Inferior parietal cortex (tissue), 1 donor: ENCODE data around the gene PLCB1.

Experiments used
- DNase-seq: peaks from one replicate; pipeline ENCODE4 v3.0.0-alpha.2; 2016; ENCODE audit errors: extremely low spot score

PLCB1 gene

DNA sequence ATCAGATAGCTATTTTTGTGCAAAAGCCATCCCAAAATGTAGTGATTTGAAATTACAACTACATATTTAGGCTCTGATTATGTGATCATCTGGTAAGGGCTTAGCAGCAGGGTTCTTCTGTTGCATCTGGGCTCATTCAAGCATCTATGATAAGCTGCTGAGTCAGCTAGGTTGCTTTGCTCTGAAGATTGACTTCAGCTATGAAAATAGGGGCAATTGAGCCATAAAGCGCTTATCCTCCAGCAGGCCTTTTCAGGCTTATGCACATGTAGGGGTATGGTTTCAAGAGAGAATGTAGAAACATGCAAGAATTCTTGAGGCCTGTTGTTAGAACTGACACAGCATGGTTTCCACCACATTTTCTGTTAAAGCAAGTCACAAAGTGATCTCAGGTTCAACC lies 114.1 kb downstream of the PLCB1 start:
- no peak for DNase-seq

- no peak for DNase-seq
These were observed 114.7 kb downstream of the PLCB1 start for GRCh38 chr20:8246716-8247115.

DNA sequence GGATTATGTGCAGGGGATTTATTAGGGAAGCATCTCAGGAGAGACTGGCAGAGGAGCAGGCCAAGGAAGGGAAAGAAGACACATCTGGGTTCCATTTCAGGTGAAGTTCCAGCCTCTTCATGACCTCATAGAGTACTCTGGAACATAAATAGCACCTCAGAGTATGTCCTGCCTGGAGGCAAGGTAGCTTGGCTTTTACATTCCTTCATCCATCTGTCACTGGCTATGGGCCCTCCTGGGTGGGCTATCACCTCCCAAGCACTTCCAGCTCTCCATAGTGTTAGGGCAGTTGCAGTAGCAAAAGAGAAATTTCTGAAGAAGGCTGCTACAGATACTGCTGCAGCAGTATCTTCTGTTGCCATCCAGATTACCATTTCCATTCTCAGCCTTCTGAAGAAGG lies 116.0 kb downstream of the PLCB1 start:
- no peak for DNase-seq

DNA sequence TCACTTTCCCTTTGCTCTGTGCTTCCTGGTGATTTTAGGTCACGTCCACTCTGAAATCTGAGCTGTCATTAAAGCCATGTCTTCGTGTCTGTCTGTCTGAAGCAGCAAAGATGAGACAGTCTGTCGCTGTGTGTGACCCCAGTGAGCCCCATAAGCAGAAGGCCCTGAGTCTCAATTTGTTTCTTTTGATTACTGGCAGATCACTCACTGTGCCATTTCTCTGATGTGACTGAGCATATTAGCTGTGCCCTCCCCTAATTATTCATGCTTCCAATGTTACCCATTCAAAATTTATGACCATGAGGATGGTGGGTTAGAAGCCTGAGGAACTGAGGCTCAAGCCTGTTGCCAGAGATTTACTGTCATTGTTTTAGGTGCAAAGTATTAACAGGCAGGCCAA lies 117.6 kb downstream of the PLCB1 start:
- no peak for DNase-seq

- no peak for DNase-seq
These were observed 118.6 kb downstream of the PLCB1 start for GRCh38 chr20:8250539-8251200.

- no peak for DNase-seq
These were observed 119.1 kb downstream of the PLCB1 start for GRCh38 chr20:8251201-8251575.

DNA sequence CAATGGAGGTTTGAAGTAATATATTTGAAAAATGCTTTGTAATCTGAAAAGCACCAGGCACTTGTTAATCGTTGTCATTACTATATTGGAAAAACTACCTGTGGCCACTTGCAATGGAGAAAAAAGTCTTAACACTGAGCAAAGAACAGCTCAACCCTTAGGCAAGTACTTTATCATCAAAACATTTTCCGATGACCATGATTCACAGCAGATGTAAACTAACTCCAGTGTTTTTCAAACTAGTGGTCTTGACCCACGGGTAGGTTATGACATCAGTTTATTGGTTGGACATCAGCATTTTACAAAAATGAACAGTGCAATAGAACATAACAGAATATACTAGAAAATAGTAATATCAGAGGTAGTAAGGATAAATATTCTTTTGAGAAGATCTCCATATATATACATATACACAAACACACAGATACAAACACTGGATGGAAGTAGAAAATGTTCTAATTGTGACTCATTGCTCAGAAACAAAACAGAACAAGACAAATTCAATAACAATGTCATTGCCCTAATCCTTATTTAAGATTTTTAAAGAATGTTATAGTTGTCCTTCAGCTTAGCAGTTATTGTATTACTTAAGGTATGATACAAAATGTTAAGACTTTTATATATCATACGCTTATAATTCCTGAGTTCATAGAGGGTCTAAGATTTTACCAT lies 123.0 kb downstream of the PLCB1 start:
- DNase-seq: no peak

DNA sequence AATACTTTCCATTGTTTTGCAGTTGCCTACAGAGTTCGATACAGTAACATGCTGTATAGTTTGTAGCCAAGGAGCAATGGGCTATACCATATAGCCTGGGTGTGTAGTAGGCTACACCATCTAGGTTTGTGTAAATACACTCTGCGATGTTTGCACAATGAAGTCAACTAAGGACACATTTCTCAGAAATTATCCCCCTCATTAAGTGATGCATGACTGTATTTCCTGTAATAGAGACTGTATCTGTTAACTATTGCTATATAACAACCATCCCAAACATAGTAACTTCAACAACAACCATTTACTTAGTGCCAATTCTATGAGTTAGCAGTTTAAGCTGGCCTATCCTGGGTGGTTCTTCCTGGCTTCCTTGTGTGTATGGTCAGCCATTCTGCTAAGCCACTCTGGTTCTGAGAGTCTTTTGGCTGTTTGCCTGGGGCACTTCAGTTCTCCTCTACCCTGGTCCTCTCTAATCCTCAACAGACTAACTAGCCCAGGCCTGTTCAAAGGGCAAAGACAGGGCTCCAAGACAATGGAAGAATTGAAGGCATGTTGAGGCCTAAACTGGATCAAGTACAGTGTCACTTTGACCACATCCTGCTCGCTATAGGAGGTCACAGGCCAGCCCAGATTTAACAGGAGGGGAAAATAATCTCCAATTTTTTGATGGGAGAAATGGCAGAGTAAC lies 124.0 kb downstream of the PLCB1 start:
- no peak for DNase-seq

- no peak for DNase-seq
These were observed 128.8 kb downstream of the PLCB1 start for GRCh38 chr20:8260837-8261251.

GRCh38 chr20:8262721-8263120 lies 130.7 kb downstream of the PLCB1 start:
- no peak for DNase-seq

DNA sequence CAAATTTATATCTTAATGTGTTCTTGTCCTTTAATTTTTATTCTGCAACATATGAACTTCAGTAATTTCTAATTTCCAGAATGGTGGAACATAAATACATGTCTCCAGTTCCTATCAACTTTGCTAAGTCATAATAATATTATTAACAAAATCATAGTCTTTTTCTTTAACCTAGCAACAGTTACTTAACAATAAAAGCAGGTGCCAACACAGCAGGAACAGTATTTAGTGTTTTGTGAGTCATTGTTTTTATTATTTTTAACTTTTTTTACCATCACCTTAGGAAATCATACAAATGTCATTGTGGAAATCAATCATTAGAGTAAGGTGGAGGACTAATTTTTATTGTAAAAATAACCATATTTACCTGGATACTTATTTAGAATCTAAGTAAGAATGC lies 133.5 kb downstream of the PLCB1 start:
- DNase-seq: no peak

GRCh38 chr20:8267009-8267408 lies 134.9 kb downstream of the PLCB1 start:
- no peak for DNase-seq

DNA sequence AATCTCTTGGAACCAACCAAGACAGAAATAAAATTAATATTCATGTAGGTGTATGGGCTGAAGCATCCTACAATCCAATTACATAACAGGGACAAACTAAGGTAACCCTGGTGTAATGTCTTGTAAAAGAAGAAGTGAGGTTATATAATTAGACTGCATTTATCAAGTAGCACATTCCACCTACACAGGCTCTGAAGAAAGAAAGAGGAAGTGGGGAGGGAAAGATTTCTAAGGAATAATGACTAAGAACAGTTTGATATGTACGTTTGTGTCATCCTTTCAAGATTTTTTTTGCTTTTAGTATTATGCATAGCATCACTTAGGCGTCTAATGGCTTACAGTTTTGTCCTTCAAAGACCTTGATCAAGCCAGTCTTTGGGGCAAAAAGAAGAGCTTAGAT lies 139.7 kb downstream of the PLCB1 start:
- no peak for DNase-seq

- no peak for DNase-seq
These were observed 140.7 kb downstream of the PLCB1 start for GRCh38 chr20:8272766-8273165.

GRCh38 chr20:8284902-8285301 lies 152.8 kb downstream of the PLCB1 start:
- DNase-seq: no peak

DNA sequence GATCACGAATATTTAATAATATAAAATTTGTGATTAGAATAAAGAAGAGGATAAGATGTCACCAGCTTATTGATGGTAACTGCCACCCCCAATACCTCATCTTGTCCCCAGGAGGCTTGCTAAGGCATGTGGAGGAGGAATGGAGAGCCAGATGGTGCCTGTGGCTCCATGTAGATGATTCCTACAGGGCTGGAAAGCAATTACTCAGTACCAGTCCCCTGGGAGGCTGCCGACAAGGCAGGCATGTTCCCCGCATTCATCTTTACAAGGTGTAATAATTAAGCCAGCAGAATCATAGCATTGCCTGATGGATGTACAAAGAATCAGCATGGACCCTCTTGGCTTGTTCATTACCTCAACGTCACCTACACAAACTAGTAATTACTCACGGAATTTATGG lies 155.3 kb downstream of the PLCB1 start:
- no peak for DNase-seq

DNA sequence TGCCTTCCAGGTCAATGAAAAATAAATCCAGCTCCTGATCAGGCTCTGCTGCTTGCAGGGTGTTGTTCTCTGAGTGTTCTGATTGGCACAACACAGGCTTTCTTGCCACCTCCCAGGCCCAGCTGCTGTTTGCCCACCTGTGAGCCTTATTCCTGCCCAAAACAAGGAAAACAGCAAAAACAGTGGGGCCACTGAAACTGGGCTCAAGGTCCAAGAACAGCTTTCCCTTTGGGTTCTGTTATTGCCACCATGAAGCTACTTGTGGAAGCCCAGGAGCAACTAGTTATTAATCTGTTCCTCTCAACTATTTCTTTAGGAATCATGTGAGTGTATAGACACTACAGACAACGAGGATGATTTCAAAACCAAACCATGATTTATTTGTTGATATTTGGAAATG lies 159.1 kb downstream of the PLCB1 start:
- no peak for DNase-seq

GRCh38 chr20:8291873-8292272 lies 159.8 kb downstream of the PLCB1 start:
- DNase-seq: no peak

DNA sequence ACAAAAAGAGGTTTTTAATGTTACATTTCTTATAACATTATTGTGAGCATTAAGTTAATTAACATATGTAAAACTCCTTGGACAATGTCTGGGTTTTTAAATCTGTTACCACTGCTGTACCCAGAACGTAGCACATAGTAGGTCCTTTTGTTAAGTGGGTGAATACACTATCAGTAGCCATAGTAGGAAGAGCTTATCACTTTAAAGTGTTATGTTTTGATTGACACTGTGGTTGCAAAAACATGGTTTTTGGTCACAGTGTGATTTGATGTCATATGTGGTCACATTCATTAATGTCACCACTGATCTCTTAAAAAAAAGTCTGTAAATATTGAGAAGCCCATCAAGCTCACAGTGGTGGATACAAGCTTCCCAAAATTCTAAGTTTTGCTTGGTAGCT lies 160.7 kb downstream of the PLCB1 start:
- no peak for DNase-seq

DNA sequence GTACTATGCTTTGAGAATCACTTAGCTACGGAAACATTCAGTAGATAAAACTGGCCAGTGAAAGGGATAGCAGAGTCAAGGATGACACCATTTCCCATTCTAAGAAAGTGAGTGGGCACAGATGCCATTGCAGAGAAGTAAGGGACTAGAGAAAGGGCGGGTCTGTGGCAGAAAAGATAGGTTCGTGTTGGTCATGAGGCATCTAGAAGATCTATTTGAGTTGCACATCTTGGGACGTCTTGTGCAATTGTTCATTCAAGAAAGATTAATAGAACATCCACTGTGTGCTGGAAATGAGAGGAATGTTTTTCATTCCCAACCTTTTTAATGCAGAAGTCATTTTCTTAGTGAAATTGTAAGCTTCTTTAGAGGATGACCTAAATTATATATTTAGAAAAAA lies 161.7 kb downstream of the PLCB1 start:
- no peak for DNase-seq

DNA sequence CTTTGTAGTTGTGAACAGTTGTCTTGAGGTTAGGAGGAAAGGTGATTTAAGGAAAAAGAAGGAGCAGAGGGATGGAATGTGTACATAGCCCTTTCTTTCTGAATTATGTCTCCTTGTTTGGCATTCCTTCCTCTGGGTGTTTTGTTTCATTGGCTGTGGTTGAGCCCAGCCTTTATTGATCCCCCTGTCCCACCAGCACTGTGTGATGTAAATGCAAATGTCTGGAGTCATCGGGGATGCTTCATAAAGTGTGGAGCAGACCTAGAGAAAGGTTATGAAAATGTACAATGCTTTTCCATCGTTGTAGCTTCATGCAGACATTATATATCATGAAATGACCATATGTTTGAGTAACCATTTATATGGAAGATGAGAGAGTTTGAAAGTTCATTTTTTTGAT lies 164.5 kb downstream of the PLCB1 start:
- no peak for DNase-seq

DNA sequence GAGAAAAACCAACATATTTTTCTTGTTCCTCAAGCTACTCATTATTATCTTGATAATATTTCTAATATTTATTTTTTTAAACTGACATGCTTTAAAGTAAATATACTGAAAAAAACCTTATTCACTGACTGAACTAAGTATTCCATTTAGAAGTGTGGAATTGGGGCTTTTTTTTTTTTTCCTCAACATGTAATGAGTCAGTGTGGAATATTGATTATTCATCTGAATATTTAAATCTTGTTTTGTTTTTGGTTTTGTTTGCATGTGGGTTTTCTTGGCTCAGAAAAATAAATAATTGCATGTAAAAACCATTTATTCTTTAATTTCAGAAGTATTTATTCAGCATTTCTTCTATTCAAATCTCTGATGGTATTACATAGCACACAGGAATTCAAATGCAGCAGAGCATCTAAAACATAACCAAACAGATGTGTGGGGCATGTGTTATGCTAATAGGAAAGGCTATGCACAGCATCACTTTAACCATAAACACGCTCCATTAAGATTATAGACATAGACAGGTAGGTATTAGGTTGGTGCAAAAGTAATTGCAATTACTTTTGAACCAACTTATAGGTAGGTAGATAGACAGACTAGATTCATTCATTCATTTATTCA lies 166.5 kb downstream of the PLCB1 start:
- DNase-seq: no peak

DNA sequence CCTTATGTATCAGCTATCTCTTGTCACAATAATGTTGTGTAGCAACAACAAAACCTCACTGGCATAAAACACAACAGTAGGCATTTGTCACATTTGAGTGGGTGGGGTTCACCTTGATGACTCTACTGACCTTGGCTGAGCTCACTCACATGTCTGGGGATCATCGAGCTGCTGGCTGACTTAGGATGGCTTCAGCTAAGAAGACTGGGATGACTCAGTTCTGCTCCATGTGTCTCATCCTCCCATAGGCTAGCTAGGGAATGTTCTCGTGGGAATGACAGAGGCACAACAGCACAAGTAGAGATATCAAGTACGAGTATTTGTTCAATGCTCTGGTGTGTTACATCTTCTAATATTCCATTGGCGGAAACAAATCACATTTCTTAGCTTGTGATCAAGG lies 167.9 kb downstream of the PLCB1 start:
- DNase-seq: no peak
